22Rv1 (cell line): ENCODE results near the gene CDT1.

Source experiments
- CTCF ChIP-seq: fragments of 450-650 bp; IDR thresholded peaks from 2 replicates; pipeline ENCODE4 v1.5.1; 2017; ENCODE audit warnings: mild to moderate bottlenecking
- ZFX ChIP-seq: fragments of 450-650 bp; IDR thresholded peaks from 2 replicates; pipeline ENCODE4 v1.6.1; 2017; ENCODE audit warnings: antibody characterized with exemption, borderline replicate concordance

- TF ChIP-seq CTCF (no peak), ZFX (no peak)
Observed at GRCh38 chr16:88770461-88771293, 32.9 kb upstream of the CDT1 start.
